ENCODE measurements around the gene HES2. TPM values are rescaled to one million over a fixed set of nuclear protein-coding genes. Genes with fewer than 3 reads are reported as not detected.
"Not testable (repeated sequence)": the region's sequence is repeated elsewhere in the genome, so short reads cannot be mapped to it uniquely, and the experiment has no call there.

Gene HES2
- polyA plus RNA-seq, 1 donor, result not detected

- DNase-seq (ENCODE audit: low read depth), result no peak
These were observed 887 bp downstream of the HES2 start for GRCh38 chr1:6418668-6419396.

- DNase-seq (ENCODE audit: low read depth), result no peak
These were observed 1.6 kb downstream of the HES2 start for GRCh38 chr1:6417961-6418667.

GRCh38 chr1:6416906-6417305 is 2.8 kb downstream of the HES2 start:
- no peak for DNase-seq (ENCODE audit: low read depth)

- DNase-seq (ENCODE audit: low read depth), result no peak
These were observed 3.4 kb downstream of the HES2 start for GRCh38 chr1:6416295-6416656.

GRCh38 chr1:6414881-6415626 is 4.7 kb downstream of the HES2 start:
- DNase-seq (ENCODE audit: low read depth), result no peak

- DNase-seq (ENCODE audit: low read depth), result no peak
These were observed 5.3 kb downstream of the HES2 start for GRCh38 chr1:6414443-6414844.

GRCh38 chr1:6412896-6413295 is 6.8 kb downstream of the HES2 start:
- DNase-seq (ENCODE audit: low read depth), result no peak

GRCh38 chr1:6410248-6410893 is 9.3 kb downstream of the HES2 start:
- DNase-seq (ENCODE audit: low read depth), result no peak

- no peak for DNase-seq (ENCODE audit: low read depth)
These were observed 10.0 kb downstream of the HES2 start for GRCh38 chr1:6409733-6410132.

- no peak for DNase-seq (ENCODE audit: low read depth)
These were observed 10.7 kb downstream of the HES2 start for GRCh38 chr1:6409053-6409452.

GRCh38 chr1:6408023-6408422 is 11.7 kb downstream of the HES2 start:
- DNase-seq (ENCODE audit: low read depth), result no peak

- DNase-seq (ENCODE audit: low read depth), result no peak
These were observed 18.0 kb downstream of the HES2 start for GRCh38 chr1:6401673-6402072.

GRCh38 chr1:6399294-6399693 is 20.4 kb downstream of the HES2 start:
- DNase-seq (ENCODE audit: low read depth), result no peak

- DNase-seq (ENCODE audit: low read depth), result no peak
These were observed 21.8 kb downstream of the HES2 start for GRCh38 chr1:6397844-6398441.

GRCh38 chr1:6396998-6397397 is 22.7 kb downstream of the HES2 start:
- DNase-seq (ENCODE audit: low read depth), result no peak

- not testable (repeated sequence) for DNase-seq (ENCODE audit: low read depth)
These were observed 23.9 kb downstream of the HES2 start for GRCh38 chr1:6395781-6396244.

- DNase-seq (ENCODE audit: low read depth), result not testable (repeated sequence)
These were observed 24.6 kb downstream of the HES2 start for GRCh38 chr1:6395130-6395529.

- peak; percentile 54 for DNase-seq (ENCODE audit: low read depth)
These were observed 26.1 kb downstream of the HES2 start, which contains the start of gene ACOT7 for GRCh38 chr1:6393400-6394187. Gene ACOT7 (minus strand): TSS chr1:6393767. CDS start chr1:6393399, 368 bp downstream.

GRCh38 chr1:6392809-6393399 is 26.8 kb downstream of the HES2 start:
- DNase-seq (ENCODE audit: low read depth), result no peak

Measured in forelimb muscle (tissue), 1 donor.